Vagina (tissue), 2 donors: ENCODE data around the gene GREM1. TPM values are rescaled to one million over a fixed set of nuclear protein-coding genes. Genes with fewer than 3 reads are reported as not detected.

Source experiments
- DNase-seq, 2 donors: peaks; one replicate each; pipeline ENCODE4 v3.0.0-alpha.2; 2017; ENCODE audit errors: extremely low spot score in 2 of 2
- H3K27ac ChIP-seq: fragments of 200-600 bp; sonication (generic); one replicate; pipeline ENCODE4 v1.5.1; 2019
- H3K27me3 ChIP-seq: fragments of 200-600 bp; sonication (generic); one replicate; pipeline ENCODE4 v1.5.1; 2019
- H3K36me3 ChIP-seq, 2 donors: fragments of 200-600 bp; sonication (generic); one replicate each; pipeline ENCODE4 v1.5.1; 2017 to 2019
- H3K4me1 ChIP-seq: fragments of 200-600 bp; sonication (generic); one replicate; pipeline ENCODE4 v1.5.1; 2019
- H3K4me3 ChIP-seq, 2 donors: fragments of 200-600 bp; sonication (generic); 1 replicate in 1 of 2; 2 replicates in 1 of 2; pipeline ENCODE4 v1.5.1; 2016 to 2019
- H3K9me3 ChIP-seq: fragments of 200-600 bp; sonication (generic); one replicate; pipeline ENCODE4 v1.5.1; 2019
- POLR2A ChIP-seq, 2 donors: fragments of 450-650 bp; IDR thresholded peaks; one replicate each; pipeline ENCODE4 v1.6.1; 2017; ENCODE audit warnings: antibody characterized with exemption in 2 of 2, mild to moderate bottlenecking in 2 of 2, moderate library complexity in 2 of 2
- POLR2AphosphoS5 ChIP-seq, 2 donors: sonication (generic); formaldehyde crosslinking; IDR thresholded peaks; one replicate each; pipeline ENCODE4 v1.9.0; 2017; ENCODE audit warnings: antibody characterized with exemption in 2 of 2, mild to moderate bottlenecking in 2 of 2, low read depth in 1 of 2; ENCODE audit not compliant: insufficient read depth in 1 of 2
- intact Hi-C: fragments of 100-400 bp; cut with DNase I; formaldehyde crosslinking; loops from one replicate; pipeline ENCODE4 v1.15.1; 2023
- total RNA-seq: library from RNA; depleted of rRNA; stranded (reverse); fragments of >200 nt; gene quantifications from one replicate; pipeline ENCODE4 v1.2.3, GENCODE V29; 2016
- TF ChIP-seq, protein P1 (sequence below), 3 experiments: fragments of 450-650 bp in 2 of 3; fragments of 200-600 bp in 1 of 3; sonication (generic) in 1 of 3; IDR thresholded peaks; one replicate each; pipeline ENCODE4 v1.5.1; 2017 to 2019; ENCODE audit warnings: antibody characterized with exemption in 3 of 3, mild to moderate bottlenecking in 2 of 3, moderate library complexity in 2 of 3

GREM1 gene
- total RNA-seq, 1 donor from 2014 or later, result 122 TPM

DNA sequence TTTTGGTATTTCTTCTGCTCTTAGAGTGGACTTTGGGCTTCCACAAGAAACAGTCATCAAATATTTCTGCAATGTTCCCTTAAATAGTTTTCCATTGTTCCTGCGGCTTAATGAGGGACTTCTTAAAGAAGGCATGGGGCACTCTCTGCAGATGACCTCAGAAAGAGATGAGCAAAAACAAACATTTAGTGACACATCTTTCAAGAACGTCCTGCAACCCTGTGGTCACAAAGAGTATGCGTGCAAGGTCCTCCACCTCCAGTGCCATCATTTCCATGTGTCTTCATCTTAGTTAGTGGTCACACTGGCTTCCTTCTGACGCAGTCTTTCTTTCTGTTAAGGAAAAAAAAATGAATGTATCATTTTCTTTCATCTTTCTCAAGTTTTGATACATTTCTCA lies 56.2 kb downstream of the GREM1 start:
- Histone ChIP-seq H3K27me3 (no peaks in the 10 kb centered on the region), H3K4me1 (no peaks in the 10 kb centered on the region), H3K9me3 (peaks cover 5% of the 10 kb centered on the region), H3K36me3 (no peaks in the 10 kb centered on the region), H3K27ac (no peak overlapping the region), H3K4me3 (no peak overlapping the region)
- no peak for DNase-seq
- TF ChIP-seq POLR2AphosphoS5 (IDR thresholded peaks at IDR 0.05; ENCODE audit: insufficient read depth in 1 of 2, low read depth in 1 of 2) (no peak), POLR2A (IDR thresholded peaks at IDR 0.05) (no peak)
- TF ChIP-seq, protein P1, sequence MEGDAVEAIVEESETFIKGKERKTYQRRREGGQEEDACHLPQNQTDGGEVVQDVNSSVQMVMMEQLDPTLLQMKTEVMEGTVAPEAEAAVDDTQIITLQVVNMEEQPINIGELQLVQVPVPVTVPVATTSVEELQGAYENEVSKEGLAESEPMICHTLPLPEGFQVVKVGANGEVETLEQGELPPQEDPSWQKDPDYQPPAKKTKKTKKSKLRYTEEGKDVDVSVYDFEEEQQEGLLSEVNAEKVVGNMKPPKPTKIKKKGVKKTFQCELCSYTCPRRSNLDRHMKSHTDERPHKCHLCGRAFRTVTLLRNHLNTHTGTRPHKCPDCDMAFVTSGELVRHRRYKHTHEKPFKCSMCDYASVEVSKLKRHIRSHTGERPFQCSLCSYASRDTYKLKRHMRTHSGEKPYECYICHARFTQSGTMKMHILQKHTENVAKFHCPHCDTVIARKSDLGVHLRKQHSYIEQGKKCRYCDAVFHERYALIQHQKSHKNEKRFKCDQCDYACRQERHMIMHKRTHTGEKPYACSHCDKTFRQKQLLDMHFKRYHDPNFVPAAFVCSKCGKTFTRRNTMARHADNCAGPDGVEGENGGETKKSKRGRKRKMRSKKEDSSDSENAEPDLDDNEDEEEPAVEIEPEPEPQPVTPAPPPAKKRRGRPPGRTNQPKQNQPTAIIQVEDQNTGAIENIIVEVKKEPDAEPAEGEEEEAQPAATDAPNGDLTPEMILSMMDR (IDR thresholded peaks at IDR 0.05), result no peak
- intact Hi-C loops, result no loop called here

DNA sequence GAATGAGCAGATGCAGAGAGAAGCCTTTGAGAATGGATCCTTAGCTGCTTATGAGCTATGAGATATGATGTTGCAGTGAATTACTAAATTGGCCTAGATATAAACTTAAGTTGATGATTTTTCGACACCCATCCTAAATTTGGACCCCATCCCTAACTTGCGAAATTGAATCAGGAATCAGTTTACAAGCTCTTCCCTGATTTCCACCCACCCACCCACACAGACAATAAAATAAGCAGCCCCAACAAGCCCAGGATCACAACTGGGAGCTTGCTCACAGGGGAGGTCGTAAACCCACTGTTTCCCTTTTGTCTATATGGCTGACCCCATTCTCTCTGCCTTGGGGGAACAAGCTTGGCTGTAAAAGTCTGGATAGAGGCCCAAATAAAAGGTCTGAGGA lies 57.3 kb downstream of the GREM1 start:
- no peaks in the 10 kb centered on the region for H3K36me3 ChIP-seq
- H3K27me3 ChIP-seq, result no peaks in the 10 kb centered on the region
- DNase-seq, result no peak
- no peaks in the 10 kb centered on the region for H3K4me1 ChIP-seq
- H3K4me3 ChIP-seq, result no peak overlapping the region
- intact Hi-C loops, result no loop called here
- H3K27ac ChIP-seq, result no peak overlapping the region
- peaks cover 5% of the 10 kb centered on the region for H3K9me3 ChIP-seq
- TF ChIP-seq, protein P1 (IDR thresholded peaks at IDR 0.05), result no peak
- TF ChIP-seq POLR2A (IDR thresholded peaks at IDR 0.05) (no peak), POLR2AphosphoS5 (IDR thresholded peaks at IDR 0.05; ENCODE audit: insufficient read depth in 1 of 2, low read depth in 1 of 2) (no peak)

DNA sequence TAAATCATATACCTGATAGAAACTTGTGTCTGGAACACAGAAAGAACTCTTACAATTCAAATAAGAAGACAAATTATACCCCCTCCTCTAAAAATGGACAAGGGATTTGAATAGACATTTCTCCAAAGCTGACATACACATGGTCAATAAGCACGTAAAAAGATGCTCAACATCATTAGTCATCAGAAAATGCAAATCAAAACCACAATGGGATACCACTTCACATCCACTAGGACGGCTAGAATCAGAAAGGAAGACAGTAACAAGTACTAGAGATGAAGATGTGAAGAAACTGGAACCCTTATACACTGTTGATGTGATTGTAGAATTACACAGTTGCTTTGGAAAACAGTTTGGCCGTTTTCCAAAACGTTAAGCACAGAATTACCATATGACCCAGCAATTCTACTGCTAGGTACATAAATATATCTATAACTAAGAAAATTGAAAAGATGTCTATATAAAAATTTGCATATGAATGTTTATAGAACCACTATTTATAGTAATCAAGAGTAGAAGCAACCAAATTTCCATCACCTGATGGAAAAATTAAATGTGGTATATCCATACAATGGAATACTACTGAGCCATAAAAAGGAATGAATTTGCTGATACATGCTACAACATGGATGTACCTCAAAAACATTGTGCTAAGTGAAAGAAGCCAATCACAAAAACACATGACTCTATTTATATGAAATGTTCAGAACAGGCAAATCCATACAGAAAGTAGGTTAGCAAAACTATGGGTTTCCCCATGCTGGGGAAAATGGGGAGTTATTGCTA lies 60.8 kb downstream of the GREM1 start:
- peaks cover 5% of the 10 kb centered on the region for H3K9me3 ChIP-seq
- H3K27ac ChIP-seq, result no peak overlapping the region
- no peaks in the 10 kb centered on the region for H3K27me3 ChIP-seq
- TF ChIP-seq, protein P1 (IDR thresholded peaks at IDR 0.05), result no peak
- TF ChIP-seq POLR2A (IDR thresholded peaks at IDR 0.05) (no peak), POLR2AphosphoS5 (IDR thresholded peaks at IDR 0.05; ENCODE audit: insufficient read depth in 1 of 2, low read depth in 1 of 2) (no peak)
- H3K4me1 ChIP-seq, result no peaks in the 10 kb centered on the region
- intact Hi-C loops, result no loop called here
- no peak overlapping the region for H3K4me3 ChIP-seq
- DNase-seq, result no peak
- H3K36me3 ChIP-seq, result no peaks in the 10 kb centered on the region

DNA sequence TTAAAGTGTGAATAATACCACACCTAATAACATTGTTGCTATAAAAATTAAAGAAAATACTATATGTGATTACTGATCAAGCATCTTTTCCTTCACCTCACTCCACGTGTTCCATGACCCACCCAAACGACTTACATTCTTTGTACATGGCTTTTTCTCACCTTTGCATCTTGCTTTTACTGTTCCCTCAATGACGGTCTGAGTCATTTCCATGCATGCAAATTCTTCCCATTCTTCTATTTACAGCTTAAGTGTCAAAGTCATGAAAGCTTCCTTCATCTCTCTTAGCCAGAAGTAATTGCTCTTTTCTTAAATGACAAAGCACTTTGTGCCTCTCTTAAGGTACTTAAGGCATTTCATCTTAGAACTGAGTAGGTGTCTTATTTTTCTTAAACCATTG lies 64.0 kb downstream of the GREM1 start:
- DNase-seq, result no peak
- no peak overlapping the region for H3K4me3 ChIP-seq
- no peak for TF ChIP-seq POLR2A (IDR thresholded peaks at IDR 0.05)
- TF ChIP-seq, protein P1 (IDR thresholded peaks at IDR 0.05), result no peak
- TF ChIP-seq POLR2AphosphoS5 (IDR thresholded peaks at IDR 0.05; ENCODE audit: insufficient read depth in 1 of 2, low read depth in 1 of 2), result no peak
- H3K36me3 ChIP-seq, result no peaks in the 10 kb centered on the region
- H3K27ac ChIP-seq, result no peak overlapping the region
- no peaks in the 10 kb centered on the region for H3K4me1 ChIP-seq
- H3K27me3 ChIP-seq, result no peaks in the 10 kb centered on the region
- intact Hi-C loops, result no loop called here
- H3K9me3 ChIP-seq, result peaks cover 5% of the 10 kb centered on the region

DNA sequence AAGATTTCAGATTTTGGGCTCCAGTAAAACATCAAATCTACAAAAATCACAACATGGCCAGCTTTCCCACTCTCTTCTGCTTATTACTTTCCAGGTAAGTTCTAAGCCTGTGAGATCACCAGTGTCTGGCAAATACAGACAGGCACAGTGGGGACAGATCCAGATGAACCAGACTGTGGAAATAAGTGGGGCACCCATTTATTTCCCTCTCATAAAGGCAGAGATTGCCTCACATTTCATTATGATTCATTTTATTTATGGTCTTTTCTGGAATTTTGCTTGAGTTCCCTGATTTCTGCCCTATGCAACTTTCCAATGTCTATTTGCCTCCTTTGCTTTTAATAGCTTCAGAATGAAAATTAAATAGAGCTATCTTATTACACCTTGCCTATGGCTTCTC lies 66.8 kb downstream of the GREM1 start:
- no peak overlapping the region for H3K4me3 ChIP-seq
- H3K9me3 ChIP-seq, result no peaks in the 10 kb centered on the region
- TF ChIP-seq POLR2A (IDR thresholded peaks at IDR 0.05) (no peak), POLR2AphosphoS5 (IDR thresholded peaks at IDR 0.05; ENCODE audit: insufficient read depth in 1 of 2, low read depth in 1 of 2) (no peak)
- TF ChIP-seq, protein P1 (IDR thresholded peaks at IDR 0.05), result no peak
- DNase-seq, result no peak
- H3K36me3 ChIP-seq, result no peaks in the 10 kb centered on the region
- intact Hi-C loops, result no loop called here
- no peaks in the 10 kb centered on the region for H3K4me1 ChIP-seq
- H3K27ac ChIP-seq, result no peak overlapping the region
- H3K27me3 ChIP-seq, result no peaks in the 10 kb centered on the region
